Ovary (tissue), 3 donors: ENCODE measurements around the gene PTH1R.

ENCODE experiments used
- EP300 ChIP-seq: sonication (generic); formaldehyde crosslinking; IDR thresholded peaks from one replicate; pipeline ENCODE4 v1.6.1; 2017; ENCODE audit warnings: antibody characterized with exemption
- POLR2A ChIP-seq: fragments of 450-650 bp; IDR thresholded peaks from one replicate; pipeline ENCODE4 v1.6.1; 2017; ENCODE audit warnings: antibody characterized with exemption, mild to moderate bottlenecking, moderate library complexity
- TF ChIP-seq, protein P1 (sequence below), 3 donors: fragments of 450-650 bp in 2 of 3; fragments of 200-600 bp in 1 of 3; IDR thresholded peaks; one replicate each; pipeline versions ENCODE4 v1.5.1 to v1.8.0; 2016 to 2022; ENCODE audit warnings: antibody characterized with exemption in 3 of 3, mild to moderate bottlenecking in 1 of 3
- donor health status: DM: no; HTN: no; CAD: no.

DNA sequence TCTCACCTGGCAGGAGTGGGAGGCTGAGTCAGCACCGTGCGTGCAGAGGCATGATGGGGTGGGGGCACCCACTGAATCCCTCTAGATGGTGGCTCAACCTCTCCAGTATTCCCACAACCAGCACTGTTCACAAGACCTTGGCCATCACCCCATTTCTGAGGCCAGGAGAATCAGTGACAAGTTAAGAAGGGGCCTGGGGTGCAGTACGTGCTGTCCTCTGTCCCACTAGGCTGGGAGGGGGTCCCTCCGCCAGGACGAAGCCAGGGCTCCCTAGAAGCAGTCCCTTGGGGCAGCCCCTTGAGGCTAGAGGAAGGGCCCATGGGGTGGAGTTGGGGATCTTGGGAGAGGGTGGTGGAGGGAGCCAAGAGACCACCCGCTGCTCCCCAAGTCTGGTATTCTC is 19.1 kb upstream of the PTH1R start:
- TF ChIP-seq, protein P1, sequence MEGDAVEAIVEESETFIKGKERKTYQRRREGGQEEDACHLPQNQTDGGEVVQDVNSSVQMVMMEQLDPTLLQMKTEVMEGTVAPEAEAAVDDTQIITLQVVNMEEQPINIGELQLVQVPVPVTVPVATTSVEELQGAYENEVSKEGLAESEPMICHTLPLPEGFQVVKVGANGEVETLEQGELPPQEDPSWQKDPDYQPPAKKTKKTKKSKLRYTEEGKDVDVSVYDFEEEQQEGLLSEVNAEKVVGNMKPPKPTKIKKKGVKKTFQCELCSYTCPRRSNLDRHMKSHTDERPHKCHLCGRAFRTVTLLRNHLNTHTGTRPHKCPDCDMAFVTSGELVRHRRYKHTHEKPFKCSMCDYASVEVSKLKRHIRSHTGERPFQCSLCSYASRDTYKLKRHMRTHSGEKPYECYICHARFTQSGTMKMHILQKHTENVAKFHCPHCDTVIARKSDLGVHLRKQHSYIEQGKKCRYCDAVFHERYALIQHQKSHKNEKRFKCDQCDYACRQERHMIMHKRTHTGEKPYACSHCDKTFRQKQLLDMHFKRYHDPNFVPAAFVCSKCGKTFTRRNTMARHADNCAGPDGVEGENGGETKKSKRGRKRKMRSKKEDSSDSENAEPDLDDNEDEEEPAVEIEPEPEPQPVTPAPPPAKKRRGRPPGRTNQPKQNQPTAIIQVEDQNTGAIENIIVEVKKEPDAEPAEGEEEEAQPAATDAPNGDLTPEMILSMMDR (IDR thresholded peaks at IDR 0.05): no peak
- no peak for TF ChIP-seq EP300
- TF ChIP-seq POLR2A: no peak
